Hepatocyte (in vitro differentiated cells): ENCODE measurements around the gene FBLN2. TPM values are rescaled to one million over a fixed set of nuclear protein-coding genes. Genes with fewer than 3 reads are reported as not detected.

ENCODE experiments used
- DNase-seq: peaks from one replicate; pipeline ENCODE4 v3.0.0-alpha.2; 2016; ENCODE audit warnings: low spot score
- H2AFZ ChIP-seq: fragments of 200-600 bp; sonication (generic); 2 replicates; pipeline ENCODE4 v1.6.0; 2016; ENCODE audit warnings: antibody characterized with exemption, mild to moderate bottlenecking
- H3K27ac ChIP-seq: fragments of 200-600 bp; sonication (generic); 2 replicates; pipeline ENCODE4 v1.5.1; 2016; ENCODE audit warnings: mild to moderate bottlenecking
- H3K27me3 ChIP-seq: fragments of 200-600 bp; sonication (generic); 2 replicates; pipeline ENCODE4 v1.6.1; 2016
- H3K36me3 ChIP-seq: fragments of 200-600 bp; sonication (generic); replicated peaks from 2 replicates; pipeline ENCODE4 v1.5.1; 2016; ENCODE audit warnings: low read depth; ENCODE audit not compliant: insufficient read depth
- H3K4me1 ChIP-seq: fragments of 200-600 bp; sonication (generic); 2 replicates; pipeline ENCODE4 v1.5.1; 2016; ENCODE audit warnings: mild to moderate bottlenecking, moderate library complexity; ENCODE audit not compliant: insufficient read depth
- H3K4me2 ChIP-seq: fragments of 200-600 bp; sonication (generic); 2 replicates; pipeline ENCODE4 v1.6.0; 2016
- H3K4me3 ChIP-seq: fragments of 200-600 bp; sonication (generic); 2 replicates; pipeline ENCODE4 v1.5.1; 2016; ENCODE audit warnings: mild to moderate bottlenecking
- H3K79me2 ChIP-seq: fragments of 200-600 bp; sonication (generic); 2 replicates; pipeline ENCODE4 v1.6.0; 2017; ENCODE audit warnings: mild to moderate bottlenecking
- H3K9me2 ChIP-seq: fragments of 200-600 bp; sonication (generic); replicated peaks from 2 replicates; pipeline ENCODE4 v1.6.0; 2017; ENCODE audit warnings: mild to moderate bottlenecking; ENCODE audit not compliant: insufficient read depth
- H3K9me3 ChIP-seq: fragments of 200-600 bp; sonication (generic); 2 replicates; pipeline ENCODE4 v1.5.1; 2016; ENCODE audit warnings: low read depth, mild to moderate bottlenecking
- H4K20me1 ChIP-seq: fragments of 200-600 bp; sonication (generic); 2 replicates; pipeline ENCODE4 v1.6.0; 2016; ENCODE audit warnings: mild to moderate bottlenecking; ENCODE audit not compliant: insufficient read depth, poor library complexity, severe bottlenecking
- CTCF ChIP-seq: fragments of 200-600 bp; sonication (generic); IDR thresholded peaks from 2 replicates; pipeline ENCODE4 v1.5.1; 2016; ENCODE audit warnings: antibody characterized with exemption, mild to moderate bottlenecking; ENCODE audit not compliant: poor library complexity
- EZH2 ChIP-seq: fragments of 200-600 bp; sonication (generic); IDR thresholded peaks from 2 replicates; pipeline ENCODE4 v1.6.1; 2016; ENCODE audit warnings: antibody characterized with exemption, mild to moderate bottlenecking, borderline replicate concordance
- EZH2phosphoT487 ChIP-seq: fragments of 200-600 bp; sonication (generic); IDR thresholded peaks from one replicate; pipeline ENCODE4 v1.6.1; 2018; ENCODE audit warnings: antibody characterized with exemption, mild to moderate bottlenecking, low read depth, moderate library complexity; ENCODE audit not compliant: unreplicated experiment, severe bottlenecking
- WGBS: methylation state at CpG from one replicate; pipeline ENCODE4 v1.1.6; 2016; ENCODE audit warnings: low lambda C conversion rate; ENCODE audit errors: missing lambda C conversion rate; 5-methylcytosine and 5-hydroxymethylcytosine counted together
- polyA plus RNA-seq: library from polyadenylated mRNA; unstranded; fragments of >200 nt; fragmentation: Nextera tagmentation; extraction: Ambion mirVana; gene quantifications from 2 replicates; pipeline ENCODE4 v1.2.1, GENCODE V29; 2016
- total RNA-seq: library from RNA; depleted of rRNA; stranded (reverse); fragments of >200 nt; gene quantifications from 2 replicates; pipeline ENCODE4 v1.2.3, GENCODE V29; 2014

FBLN2 gene
- total and polyA plus RNA-seq, 2 experiments from 2014 or later, result 75.8 to 76.2 TPM

GRCh38 chr3:13620281-13620680 lies 71.4 kb downstream of the FBLN2 start:
- H2AFZ ChIP-seq, result no peak overlapping the region
- no peaks in the 10 kb centered on the region for H3K79me2 ChIP-seq
- no peaks in the 10 kb centered on the region for H3K36me3 ChIP-seq
- no peaks in the 10 kb centered on the region for H3K9me2 ChIP-seq
- no peak overlapping the region for H3K4me3 ChIP-seq
- no peak overlapping the region for H3K4me2 ChIP-seq
- no peaks in the 10 kb centered on the region for H3K9me3 ChIP-seq
- DNase-seq, result no peak
- no peaks in the 10 kb centered on the region for H3K27me3 ChIP-seq
- H3K27ac ChIP-seq, result no peak overlapping the region
- H3K4me1 ChIP-seq, result peaks cover 8% of the 10 kb centered on the region
- 93% methylated on average over 4 of the region's 4 CpGs for WGBS
- H4K20me1 ChIP-seq, result no peaks in the 10 kb centered on the region
- no peak for TF ChIP-seq EZH2phosphoT487
- TF ChIP-seq CTCF, result no peak
- TF ChIP-seq EZH2, result no peak

GRCh38 chr3:13620776-13621365 lies 71.9 kb downstream of the FBLN2 start:
- DNase-seq, result no peak
- no peak overlapping the region for H2AFZ ChIP-seq
- no peaks in the 10 kb centered on the region for H3K36me3 ChIP-seq
- no peaks in the 10 kb centered on the region for H4K20me1 ChIP-seq
- TF ChIP-seq CTCF (no peak), EZH2 (no peak), EZH2phosphoT487 (no peak)
- H3K27ac ChIP-seq, result no peak overlapping the region
- H3K9me3 ChIP-seq, result no peaks in the 10 kb centered on the region
- whole genome bisulfite sequencing, result 94% methylated on average over 12 of the region's 12 CpGs
- no peaks in the 10 kb centered on the region for H3K27me3 ChIP-seq
- H3K4me3 ChIP-seq, result no peak overlapping the region
- no peak overlapping the region for H3K4me2 ChIP-seq
- H3K79me2 ChIP-seq, result no peaks in the 10 kb centered on the region
- peaks cover 8% of the 10 kb centered on the region for H3K4me1 ChIP-seq
- no peaks in the 10 kb centered on the region for H3K9me2 ChIP-seq

- no peak for DNase-seq
- H3K9me3 ChIP-seq, result no peaks in the 10 kb centered on the region
- H3K27ac ChIP-seq, result no peak overlapping the region
- no peak overlapping the region for H3K4me3 ChIP-seq
- no peaks in the 10 kb centered on the region for H3K36me3 ChIP-seq
- TF ChIP-seq EZH2, result no peak
- no peak for TF ChIP-seq CTCF
- no peak for TF ChIP-seq EZH2phosphoT487
- no peaks in the 10 kb centered on the region for H4K20me1 ChIP-seq
- no peak overlapping the region for H2AFZ ChIP-seq
- no peaks in the 10 kb centered on the region for H3K9me2 ChIP-seq
- no peak overlapping the region for H3K4me2 ChIP-seq
- WGBS, result 89% methylated on average over 31 of the region's 31 CpGs
- H3K79me2 ChIP-seq, result no peaks in the 10 kb centered on the region
- H3K4me1 ChIP-seq, result peaks cover 8% of the 10 kb centered on the region
- H3K27me3 ChIP-seq, result no peaks in the 10 kb centered on the region
These were observed 72.7 kb downstream of the FBLN2 start for GRCh38 chr3:13621381-13622221.
